Natural killer cell (primary cell): Measurements from ENCODE around the gene MMP15. TPM values are rescaled to one million over a fixed set of nuclear protein-coding genes. Genes with fewer than 3 reads are reported as not detected.

ENCODE experiments used
- ATAC-seq, 3 donors: fragments of 150-1000 bp in 2 of 3; fragments of 200-7000 bp in 1 of 3; cut with Tn5 transposase; 1 replicate in 1 of 3; 2 replicates in 2 of 3; pipeline ENCODE4 v1.10.0; 2021; ENCODE audit warnings: mild to moderate bottlenecking in 2 of 3, moderate library complexity in 2 of 3
- DNase-seq, 2 donors: peaks; one replicate each; pipeline versions ENCODE4 v3.0.0 to v3.0.0-alpha.2; 2013 to 2021; ENCODE audit warnings: mixed read lengths in 1 of 2
- H3K27ac ChIP-seq: one replicate; pipeline ENCODE4 v1.5.1; 2013; ENCODE audit warnings: mild to moderate bottlenecking, low read length
- H3K27me3 ChIP-seq: one replicate; pipeline ENCODE4 v1.6.1; 2013; ENCODE audit warnings: low read length; ENCODE audit not compliant: control insufficient read depth, insufficient read depth
- H3K36me3 ChIP-seq: one replicate; pipeline ENCODE4 v1.6.1; 2013; ENCODE audit warnings: low read length; ENCODE audit not compliant: control insufficient read depth, insufficient read depth
- H3K4me1 ChIP-seq: one replicate; pipeline ENCODE4 v1.6.1; 2013; ENCODE audit warnings: low read length; ENCODE audit not compliant: control insufficient read depth, insufficient read depth
- H3K4me3 ChIP-seq: one replicate; pipeline ENCODE4 v1.5.1; 2013; ENCODE audit warnings: low read length
- H3K9me3 ChIP-seq: one replicate; pipeline ENCODE4 v1.6.1; 2013; ENCODE audit warnings: low read length; ENCODE audit not compliant: control insufficient read depth, insufficient read depth
- H3K27ac Mint-ChIP-seq, 2 donors: one replicate each; pipeline ENCODE4 v1.8.0; 2022; ENCODE audit warnings: mild to moderate bottlenecking in 2 of 2, mixed read lengths in 2 of 2, moderate library complexity in 1 of 2
- H3K27me3 Mint-ChIP-seq, 2 donors: one replicate each; pipeline ENCODE4 v1.8.0; 2022; ENCODE audit warnings: low read depth in 2 of 2, mixed read lengths in 2 of 2
- H3K36me3 Mint-ChIP-seq: one replicate; pipeline ENCODE4 v1.8.0; 2022; ENCODE audit warnings: mixed read lengths
- H3K4me1 Mint-ChIP-seq, 2 donors: one replicate each; pipeline ENCODE4 v1.8.0; 2022; ENCODE audit warnings: mixed read lengths in 2 of 2
- H3K4me3 Mint-ChIP-seq: one replicate; pipeline ENCODE4 v1.8.0; 2022; ENCODE audit warnings: mild to moderate bottlenecking, moderate library complexity, mixed read lengths
- H3K9me3 Mint-ChIP-seq, 2 donors: one replicate each; pipeline ENCODE4 v1.8.0; 2022; ENCODE audit warnings: mixed read lengths in 2 of 2
- CTCF ChIP-seq: fragments of 200-600 bp; IDR thresholded peaks from one replicate; pipeline ENCODE4 v1.8.0; 2022; ENCODE audit warnings: antibody characterized with exemption
- WGBS: methylation state at CpG from one replicate; pipeline ENCODE4 v1.1.7; 2013; ENCODE audit warnings: missing lambda C conversion rate; ENCODE audit not compliant: insufficient coverage; 5-methylcytosine and 5-hydroxymethylcytosine counted together
- intact Hi-C: fragments of 100-400 bp; cut with micrococcal nuclease; formaldehyde crosslinking; loops from one replicate; pipeline ENCODE4 v1.14.2; 2022
- total RNA-seq, 4 donors: library from RNA; stranded (reverse); fragments of 120-200 nt in 1 of 4; gene quantifications; one replicate each; pipeline versions ENCODE4 v1.2.3 to v1.2.4, GENCODE V29; 2013 to 2022

Gene MMP15
- total RNA-seq, 3 donors from 2014 or later (not counting 1 experiment from before 2014, with no cell fraction given), result 0.23 to 0.27 (median 0.24) TPM

- H3K36me3 Mint-ChIP-seq, result no peaks in the 10 kb centered on the region
- no peaks in the 10 kb centered on the region for H3K27me3 ChIP-seq
- H3K9me3 ChIP-seq, result no peaks in the 10 kb centered on the region
- DNase-seq (no peak), ATAC-seq (no peak)
- H3K36me3 ChIP-seq, result no peaks in the 10 kb centered on the region
- H3K9me3 Mint-ChIP-seq, result no peaks in the 10 kb centered on the region
- no peak overlapping the region for H3K4me3 ChIP-seq
- H3K27me3 Mint-ChIP-seq, result peaks cover 0 to 7% of the 10 kb centered on the region in 2 donors
- no peak overlapping the region for H3K27ac ChIP-seq
- intact Hi-C loops, result no loop called here
- no peaks in the 10 kb centered on the region for H3K4me1 ChIP-seq
- no peak overlapping the region for H3K27ac Mint-ChIP-seq
- H3K4me1 Mint-ChIP-seq, result no peaks in the 10 kb centered on the region
- WGBS, result 81% methylated on average over 2 of the region's 2 CpGs
- H3K4me3 Mint-ChIP-seq, result no peak overlapping the region
- TF ChIP-seq CTCF, result no peak
These were observed 25.7 kb downstream of the MMP15 start for GRCh38 chr16:58051296-58051695.

- no peak overlapping the region for H3K4me3 Mint-ChIP-seq
These were observed 26.5 kb downstream of the MMP15 start for GRCh38 chr16:58051821-58052603.

GRCh38 chr16:58053682-58054005 is 28.1 kb downstream of the MMP15 start:
- intact Hi-C loops, result no loop called here
- 95% methylated on average over 4 of the region's 5 CpGs for WGBS
- DNase-seq (no peak), ATAC-seq (no peak)
- Histone ChIP-seq H3K9me3 (no peaks in the 10 kb centered on the region), H3K27me3 (no peaks in the 10 kb centered on the region), H3K27ac (no peak overlapping the region), H3K4me1 (no peaks in the 10 kb centered on the region), H3K4me3 (no peak overlapping the region), H3K36me3 (no peaks in the 10 kb centered on the region)
- H3K27ac Mint-ChIP-seq, result no peak overlapping the region
- no peaks in the 10 kb centered on the region for H3K4me1 Mint-ChIP-seq
- no peak for TF ChIP-seq CTCF
- H3K9me3 Mint-ChIP-seq, result no peaks in the 10 kb centered on the region
- peaks cover 0 to 7% of the 10 kb centered on the region in 2 donors for H3K27me3 Mint-ChIP-seq
- H3K36me3 Mint-ChIP-seq, result no peaks in the 10 kb centered on the region
- H3K4me3 Mint-ChIP-seq, result no peak overlapping the region

More at GRCh38 chr16:58051821-58052603, 26.5 kb downstream of the MMP15 start:
- TF ChIP-seq CTCF, result no peak
- H3K4me3 ChIP-seq, result no peak overlapping the region
- DNase-seq (no peak), ATAC-seq (no peak)
- H3K27ac Mint-ChIP-seq, result no peak overlapping the region
- no peaks in the 10 kb centered on the region for H3K9me3 ChIP-seq
- peaks cover 0 to 7% of the 10 kb centered on the region in 2 donors for H3K27me3 Mint-ChIP-seq
- no peaks in the 10 kb centered on the region for H3K27me3 ChIP-seq
- H3K9me3 Mint-ChIP-seq, result no peaks in the 10 kb centered on the region
- H3K27ac ChIP-seq, result no peak overlapping the region
- 81% methylated on average over 10 of the region's 10 CpGs for WGBS
- no peaks in the 10 kb centered on the region for H3K36me3 ChIP-seq
- no peaks in the 10 kb centered on the region for H3K4me1 ChIP-seq
- no peaks in the 10 kb centered on the region for H3K36me3 Mint-ChIP-seq
- intact Hi-C loops, result no loop called here
- H3K4me1 Mint-ChIP-seq, result no peaks in the 10 kb centered on the region

- Histone ChIP-seq H3K27me3 (no peaks in the 10 kb centered on the region), H3K27ac (no peak overlapping the region), H3K9me3 (no peaks in the 10 kb centered on the region), H3K36me3 (no peaks in the 10 kb centered on the region), H3K4me3 (no peak overlapping the region), H3K4me1 (no peaks in the 10 kb centered on the region)
- Mint-ChIP-seq H3K9me3 (no peaks in the 10 kb centered on the region), H3K4me1 (no peaks in the 10 kb centered on the region), H3K27ac (no peak overlapping the region), H3K27me3 (peaks cover 0 to 7% of the 10 kb centered on the region in 2 donors), H3K36me3 (no peaks in the 10 kb centered on the region), H3K4me3 (no peak overlapping the region)
- DNase-seq (no peak), ATAC-seq (no peak)
- no peak for TF ChIP-seq CTCF
- WGBS, result 40% methylated on average over 10 of the region's 10 CpGs
- intact Hi-C loops, result no loop called here
These were observed 28.7 kb downstream of the MMP15 start for GRCh38 chr16:58054289-58054688.
